HG02973 (cell line): ENCODE results near the gene SLC39A11.
"Not testable (repeated sequence)": the region's sequence is repeated elsewhere in the genome, so short reads cannot be mapped to it uniquely, and the experiment has no call there.

Experiments
- ATAC-seq: cut with Tn5 transposase; IDR thresholded peaks from one replicate; pipeline ENCODE4 v1.9.1; 2021; ENCODE audit warnings: moderate library complexity; ENCODE audit not compliant: unreplicated experiment

SLC39A11 gene

GRCh38 chr17:73111386-73111785, 18.9 kb upstream of the SLC39A11 start:
- no peak for ATAC-seq

DNA sequence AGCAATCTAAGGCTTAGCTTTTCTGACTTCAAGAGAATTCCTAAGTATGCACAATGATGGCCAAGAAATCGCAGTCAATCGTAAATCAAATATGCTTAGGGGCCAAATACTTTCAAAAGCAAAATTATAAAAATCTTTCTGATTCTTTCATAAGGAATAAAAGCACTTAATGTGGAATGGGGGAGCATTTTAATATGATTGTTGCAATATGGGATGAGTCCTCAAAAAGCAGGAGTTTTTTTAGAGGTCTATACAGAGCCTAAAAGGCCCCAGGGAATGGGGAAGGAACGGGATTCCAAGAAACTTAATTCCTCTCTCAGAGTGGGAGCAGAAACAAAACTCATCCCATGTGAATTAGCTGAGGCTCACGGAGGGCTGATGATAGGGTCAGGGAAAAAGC, 14.7 kb upstream of the SLC39A11 start:
- no peak for ATAC-seq

GRCh38 chr17:73105431-73105830, 12.9 kb upstream of the SLC39A11 start:
- ATAC-seq = no peak

GRCh38 chr17:73104450-73104849, 12.0 kb upstream of the SLC39A11 start:
- no peak for ATAC-seq

DNA sequence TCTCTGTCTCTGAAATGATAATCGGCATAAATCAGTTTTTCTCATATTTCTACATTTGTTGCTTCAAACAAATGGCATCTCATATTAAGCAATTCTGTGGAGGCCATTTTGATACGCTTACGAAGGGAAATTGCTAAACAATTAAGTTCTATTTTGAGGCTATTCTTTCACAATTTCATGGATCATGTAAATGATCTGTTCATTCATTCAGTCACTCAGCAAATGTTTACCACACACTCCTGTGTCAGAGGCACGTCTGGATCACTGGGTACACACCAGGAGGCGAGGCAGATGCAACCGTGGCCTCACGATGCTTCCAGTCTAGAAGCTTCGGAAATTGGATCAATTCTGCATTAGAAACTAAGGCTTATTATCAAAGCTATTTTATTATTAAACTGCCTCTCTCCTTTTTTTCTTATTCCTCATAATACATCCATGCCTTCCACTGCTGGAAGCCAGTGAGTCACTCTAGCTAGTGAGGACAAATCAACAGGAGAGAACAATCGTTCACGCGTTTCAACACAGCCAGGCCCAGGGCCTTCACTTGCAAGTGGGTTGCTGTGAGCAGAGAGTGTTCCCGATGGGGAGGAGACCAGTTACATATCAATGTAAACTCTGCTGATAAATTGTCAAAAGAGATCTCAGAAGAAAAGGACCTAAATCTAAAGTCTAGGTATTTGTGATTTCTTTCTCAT, 11.3 kb upstream of the SLC39A11 start:
- no peak for ATAC-seq

DNA sequence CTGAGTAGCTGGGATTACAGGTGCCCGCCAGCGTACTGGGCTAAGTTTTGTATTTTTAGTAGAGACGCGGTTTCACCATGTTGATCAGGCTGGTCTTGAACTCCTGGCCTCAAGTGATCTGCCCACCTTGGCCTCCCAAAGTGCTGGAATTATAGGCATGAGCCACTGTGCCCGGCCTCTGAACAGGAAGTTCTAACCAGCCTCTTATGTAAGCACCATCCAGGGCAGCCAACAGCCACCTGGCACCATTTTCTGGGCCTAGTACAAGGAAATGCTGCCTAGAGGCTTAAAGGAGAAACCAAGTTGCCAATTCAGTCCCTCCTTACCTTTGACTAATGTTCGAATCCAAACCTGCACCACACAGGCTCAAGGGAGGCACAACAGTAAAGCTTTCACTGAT, 8.5 kb upstream of the SLC39A11 start:
- no peak for ATAC-seq

DNA sequence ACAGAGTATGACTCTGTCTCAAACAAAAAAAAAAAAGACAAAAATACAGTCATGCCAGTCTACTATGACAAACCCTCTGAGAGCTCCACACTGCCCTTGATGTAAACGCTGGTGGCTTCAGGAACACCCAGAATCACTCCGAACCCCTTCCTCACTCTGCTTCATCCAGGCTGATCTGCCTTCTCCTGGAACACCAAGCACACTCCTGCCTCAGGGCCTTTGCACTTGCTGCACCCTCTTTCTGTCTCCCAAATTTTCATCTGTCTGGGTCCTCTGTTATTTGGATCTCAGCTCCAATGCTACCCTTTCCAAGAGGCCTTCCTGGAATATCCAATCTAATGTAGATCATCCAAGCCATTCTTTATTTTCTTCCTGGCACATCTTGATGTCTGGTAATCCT, 7.9 kb upstream of the SLC39A11 start:
- no peak for ATAC-seq

- ATAC-seq = no peak
Measured at GRCh38 chr17:73099511-73099910, 7.0 kb upstream of the SLC39A11 start.

- ATAC-seq = no peak
Measured at GRCh38 chr17:73098919-73099318, 6.4 kb upstream of the SLC39A11 start.

GRCh38 chr17:73097973-73098765, 5.7 kb upstream of the SLC39A11 start:
- not testable (repeated sequence) for ATAC-seq

- ATAC-seq = no peak
Measured at GRCh38 chr17:73096866-73097265, 4.4 kb upstream of the SLC39A11 start.

- no peak for ATAC-seq
Measured at GRCh38 chr17:73096211-73096610, 3.7 kb upstream of the SLC39A11 start.

- ATAC-seq = no peak
Measured at GRCh38 chr17:73093286-73093685, 798 bp upstream of the SLC39A11 start.

DNA sequence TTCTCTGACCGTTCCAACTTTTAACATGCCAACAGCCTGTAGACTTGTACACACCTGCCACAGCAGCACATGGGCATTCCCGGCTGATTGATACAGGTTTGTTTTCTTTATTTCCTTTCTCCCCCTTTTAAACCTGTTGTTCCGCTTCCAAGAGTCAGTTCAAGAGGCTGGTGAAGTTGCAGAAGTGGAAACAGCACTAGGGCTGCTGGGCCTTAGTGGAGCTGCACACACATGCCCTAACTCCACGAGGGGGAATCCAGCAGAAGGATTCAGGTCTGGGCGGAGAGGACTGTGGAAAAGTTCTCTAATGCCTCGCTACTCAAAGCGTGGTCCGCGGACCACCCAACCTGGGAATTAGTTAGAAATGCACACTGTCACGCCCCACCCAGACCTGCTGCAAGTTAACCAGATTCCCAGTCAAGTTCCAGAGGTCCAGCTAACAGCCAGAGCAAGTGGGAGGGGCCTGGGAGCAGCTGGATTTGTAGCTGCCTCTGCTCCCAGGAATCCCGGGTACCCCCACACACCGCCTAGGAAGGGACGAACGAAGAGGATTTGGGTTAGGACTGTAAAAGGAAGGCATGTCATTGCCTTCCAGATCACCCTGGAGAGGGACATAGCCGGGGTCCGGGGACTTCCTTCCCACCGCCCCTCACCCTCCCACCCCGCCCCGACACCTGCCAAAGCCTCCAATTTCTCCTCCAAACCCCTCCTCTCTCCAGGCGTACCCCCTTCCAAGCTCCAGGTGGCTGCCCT, 542 bp downstream of the SLC39A11 start:
- no peak for ATAC-seq

GRCh38 chr17:73091410-73091769, 1.1 kb downstream of the SLC39A11 start:
- no peak for ATAC-seq

- no peak for ATAC-seq
Measured at GRCh38 chr17:73090396-73091202, 1.9 kb downstream of the SLC39A11 start.

DNA sequence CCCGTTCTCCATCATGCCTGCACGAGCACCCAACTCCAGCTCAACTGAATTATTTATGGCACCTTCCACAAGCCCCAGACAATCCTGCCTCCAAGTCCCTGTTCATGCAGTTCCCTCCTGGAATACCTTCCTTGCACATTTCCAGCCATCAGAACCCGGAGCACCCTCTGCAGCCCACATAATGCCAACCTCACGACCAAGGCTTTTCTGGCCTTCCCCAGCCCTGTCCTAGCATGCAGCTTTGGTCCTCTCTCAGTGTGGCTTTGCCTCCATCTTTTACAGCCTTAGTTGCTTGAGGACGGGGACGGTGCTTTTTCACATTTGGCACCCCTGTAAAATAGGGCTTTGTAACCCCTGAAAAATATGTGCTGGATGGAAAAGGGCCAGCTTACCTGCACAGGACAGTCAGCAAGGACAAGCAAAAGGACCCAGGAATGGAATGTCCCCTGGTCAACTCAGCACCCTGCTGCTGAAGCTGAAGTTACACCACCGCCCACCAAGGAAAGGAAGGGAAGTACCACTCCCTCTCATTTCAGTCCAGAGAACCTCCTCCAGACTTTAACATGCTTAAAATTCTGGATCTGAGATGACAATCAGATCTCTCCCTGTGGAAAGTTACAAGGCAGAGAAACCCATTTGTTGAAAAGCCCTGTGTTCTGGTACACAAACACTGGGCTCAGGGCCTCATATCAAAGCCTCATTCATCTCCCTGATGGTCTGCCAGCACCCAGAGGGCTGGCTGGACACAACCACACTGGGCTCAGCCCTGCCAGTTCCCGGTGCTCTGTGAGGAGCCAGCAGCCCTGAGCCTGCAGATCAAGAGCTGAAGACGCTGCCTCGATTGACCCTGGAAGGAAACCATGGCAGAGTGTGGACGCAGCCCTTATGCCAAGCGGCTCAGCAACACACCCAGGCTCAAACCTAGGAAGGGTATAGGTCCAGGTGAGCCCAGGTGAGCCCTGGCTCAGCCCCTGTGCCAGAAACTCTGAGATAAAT, 2.9 kb downstream of the SLC39A11 start:
- no peak for ATAC-seq

DNA sequence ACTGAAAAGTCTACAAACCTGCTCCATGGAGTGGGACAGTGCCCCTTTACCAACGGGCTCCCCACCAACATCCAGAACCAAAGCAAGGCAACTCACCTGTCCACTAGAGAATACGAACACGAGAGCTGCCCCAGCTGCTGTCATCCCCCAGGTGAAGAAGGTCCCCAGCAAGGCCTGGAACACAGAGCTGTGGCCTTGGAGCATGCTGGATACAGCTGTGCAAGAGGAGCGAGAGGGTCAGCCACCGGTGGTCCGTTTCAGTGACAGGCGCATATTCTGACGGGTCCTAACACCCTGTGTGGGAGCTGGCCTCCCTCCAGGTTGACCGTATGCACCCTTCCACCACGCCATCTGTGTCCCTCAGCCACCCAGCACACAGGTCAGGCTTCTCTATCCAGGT, 3.9 kb downstream of the SLC39A11 start:
- ATAC-seq = no peak

DNA sequence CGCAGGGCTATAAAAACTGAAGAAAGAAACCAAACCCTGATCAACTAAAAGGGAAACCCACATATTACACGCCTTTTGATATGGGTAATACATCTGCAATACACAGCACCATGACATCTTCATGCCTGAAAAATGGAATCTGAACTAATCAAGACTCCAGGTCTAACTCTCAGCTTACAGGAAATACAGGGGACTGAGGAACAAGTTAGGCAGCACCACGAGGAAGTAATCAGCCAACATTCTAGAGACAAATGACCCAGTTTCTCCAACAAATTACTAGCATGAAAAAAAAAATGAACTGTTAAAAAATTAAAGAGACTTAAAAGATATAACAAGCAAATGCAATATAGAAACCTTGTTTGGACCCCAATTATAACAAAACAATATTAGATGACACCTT, 9.1 kb downstream of the SLC39A11 start:
- no peak for ATAC-seq

DNA sequence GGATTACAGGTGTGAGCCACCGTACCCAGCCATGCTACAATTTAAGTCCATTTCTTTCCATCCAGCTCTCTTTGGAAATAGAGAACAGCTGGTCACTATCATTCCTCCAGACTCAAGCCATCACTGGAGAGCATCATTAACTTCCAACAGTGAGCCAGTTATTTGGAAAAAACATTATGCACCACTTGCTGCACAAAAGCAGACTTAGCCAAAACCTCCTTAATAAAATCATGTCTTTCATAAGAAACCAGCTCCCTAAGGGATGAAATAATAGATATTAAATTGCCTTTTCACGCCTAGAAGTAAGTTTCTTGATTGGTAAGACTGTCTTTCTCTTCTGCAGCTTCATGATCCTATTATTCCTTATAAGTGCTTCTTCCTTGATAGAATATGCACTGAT, 17.9 kb downstream of the SLC39A11 start:
- ATAC-seq = no peak
